ACC112 (cell line): Measurements from ENCODE around the gene ILDR1.
"Not testable (repeated sequence)": the region's sequence is repeated elsewhere in the genome, so short reads cannot be mapped to it uniquely, and the experiment has no call there.

Source experiments
- H2AFZ ChIP-seq: fragments of 200-600 bp; sonication (generic); one replicate; pipeline ENCODE4 v1.6.0; 2017; ENCODE audit warnings: antibody characterized with exemption, low read length; ENCODE audit not compliant: unreplicated experiment
- H3K27ac ChIP-seq: fragments of 200-600 bp; sonication (generic); 2 replicates; pipeline ENCODE4 v1.5.1; 2014; ENCODE audit warnings: low read depth, mild to moderate bottlenecking, antibody characterized with exemption, low read length, moderate library complexity
- H3K27me3 ChIP-seq: fragments of 200-600 bp; sonication (generic); 2 replicates; pipeline ENCODE4 v1.6.1; 2014; ENCODE audit warnings: mild to moderate bottlenecking, antibody characterized with exemption, low read length, moderate library complexity, mixed read lengths; ENCODE audit not compliant: insufficient read depth
- H3K36me3 ChIP-seq: fragments of 200-600 bp; sonication (generic); 2 replicates; pipeline ENCODE4 v1.6.1; 2016; ENCODE audit warnings: mild to moderate bottlenecking, antibody characterized with exemption, low read length, moderate library complexity, mixed read lengths; ENCODE audit not compliant: insufficient read depth
- H3K4me1 ChIP-seq: fragments of 200-600 bp; sonication (generic); one replicate; pipeline ENCODE4 v1.6.1; 2016; ENCODE audit warnings: low read length, mixed read lengths; ENCODE audit not compliant: insufficient read depth, unreplicated experiment, control insufficient read depth
- H3K4me3 ChIP-seq: fragments of 200-600 bp; sonication (generic); 2 replicates; pipeline ENCODE4 v1.5.1; 2014; ENCODE audit warnings: mild to moderate bottlenecking, low read depth, low read length
- H3K79me2 ChIP-seq: fragments of 200-600 bp; sonication (generic); one replicate; pipeline ENCODE4 v1.6.0; 2016; ENCODE audit warnings: low read length; ENCODE audit not compliant: control insufficient read depth, unreplicated experiment, insufficient read depth

ILDR1 gene

GRCh38 chr3:122052968-122053367 is 30.9 kb upstream of the ILDR1 start:
- no peak overlapping the region for H2AFZ ChIP-seq
- no peaks in the 10 kb centered on the region for H3K79me2 ChIP-seq
- H3K27me3 ChIP-seq, result 0 out of 2 replicates have a peak, but pooled peaks cover 4% of the 10 kb centered on the region
- no peaks in the 10 kb centered on the region for H3K36me3 ChIP-seq
- no peak overlapping the region for H3K4me3 ChIP-seq
- no peaks in the 10 kb centered on the region for H3K4me1 ChIP-seq
- no peak overlapping the region for H3K27ac ChIP-seq

DNA sequence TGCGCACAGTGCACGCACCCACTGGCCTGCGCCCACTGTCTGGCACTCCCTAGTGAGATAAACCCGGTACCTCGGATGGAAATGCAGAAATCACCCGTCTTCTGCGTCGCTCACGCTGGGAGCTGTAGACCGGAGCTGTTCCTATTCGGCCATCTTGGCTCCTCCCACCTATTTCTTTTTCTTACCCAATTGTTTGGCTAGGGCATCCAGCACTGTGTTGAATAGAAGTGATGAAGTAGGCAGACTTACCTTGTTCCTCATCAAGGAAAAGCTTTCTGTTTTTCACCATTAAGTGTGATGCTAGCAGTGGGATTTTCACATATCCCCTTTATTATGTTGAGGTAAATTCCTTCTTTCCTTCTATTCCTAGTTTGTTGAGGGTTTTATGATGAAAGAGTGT is 25.7 kb upstream of the ILDR1 start:
- H3K27me3 ChIP-seq, H3K27ac ChIP-seq, H3K36me3 ChIP-seq, H3K4me3 ChIP-seq, H3K4me1 ChIP-seq, H3K79me2 ChIP-seq, H2AFZ ChIP-seq: not testable (repeated sequence)

- H3K36me3 ChIP-seq, H3K27me3 ChIP-seq, H3K4me1 ChIP-seq, H3K27ac ChIP-seq, H3K79me2 ChIP-seq, H3K4me3 ChIP-seq, H2AFZ ChIP-seq: not testable (repeated sequence)
These were observed 25.2 kb upstream of the ILDR1 start for GRCh38 chr3:122047296-122047695.

GRCh38 chr3:122033023-122033422 is 11.0 kb upstream of the ILDR1 start:
- Histone ChIP-seq H3K27ac (no peak overlapping the region), H2AFZ (no peak overlapping the region), H3K4me3 (no peak overlapping the region), H3K79me2 (no peaks in the 10 kb centered on the region), H3K27me3 (0 out of 2 replicates have a peak, but pooled peaks cover 3% of the 10 kb centered on the region), H3K4me1 (no peaks in the 10 kb centered on the region), H3K36me3 (no peaks in the 10 kb centered on the region)

DNA sequence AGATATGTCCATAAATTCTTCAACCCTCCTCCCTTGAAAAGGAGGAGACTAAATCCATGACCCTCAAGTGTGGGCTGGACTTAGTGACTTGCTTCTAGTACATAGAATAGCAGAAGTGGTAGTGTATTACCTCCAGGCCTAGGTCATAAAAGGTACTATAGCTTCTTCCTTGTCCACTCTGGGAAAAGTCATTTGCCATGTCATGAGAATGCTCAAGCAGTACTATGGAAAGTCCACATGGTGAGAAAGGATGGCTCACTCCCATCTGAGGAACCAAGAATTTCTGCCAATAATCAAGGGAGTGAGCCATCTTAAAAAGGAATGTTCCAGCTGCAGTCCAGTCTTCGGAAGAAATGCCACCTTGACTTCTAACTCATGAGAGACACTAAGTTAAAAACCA is 10.5 kb upstream of the ILDR1 start:
- Histone ChIP-seq H3K4me1 (no peaks in the 10 kb centered on the region), H3K27ac (no peak overlapping the region), H3K4me3 (no peak overlapping the region), H3K79me2 (no peaks in the 10 kb centered on the region), H3K27me3 (0 out of 2 replicates have a peak, but pooled peaks cover 3% of the 10 kb centered on the region), H2AFZ (no peak overlapping the region), H3K36me3 (no peaks in the 10 kb centered on the region)

GRCh38 chr3:122031123-122031468 is 9.0 kb upstream of the ILDR1 start:
- H3K4me1 ChIP-seq, result no peaks in the 10 kb centered on the region
- 0 out of 2 replicates have a peak, but pooled peaks cover 3% of the 10 kb centered on the region for H3K27me3 ChIP-seq
- H3K79me2 ChIP-seq, result no peaks in the 10 kb centered on the region
- H3K27ac ChIP-seq, result no peak overlapping the region
- no peak overlapping the region for H2AFZ ChIP-seq
- H3K36me3 ChIP-seq, result no peaks in the 10 kb centered on the region
- H3K4me3 ChIP-seq, result no peak overlapping the region

DNA sequence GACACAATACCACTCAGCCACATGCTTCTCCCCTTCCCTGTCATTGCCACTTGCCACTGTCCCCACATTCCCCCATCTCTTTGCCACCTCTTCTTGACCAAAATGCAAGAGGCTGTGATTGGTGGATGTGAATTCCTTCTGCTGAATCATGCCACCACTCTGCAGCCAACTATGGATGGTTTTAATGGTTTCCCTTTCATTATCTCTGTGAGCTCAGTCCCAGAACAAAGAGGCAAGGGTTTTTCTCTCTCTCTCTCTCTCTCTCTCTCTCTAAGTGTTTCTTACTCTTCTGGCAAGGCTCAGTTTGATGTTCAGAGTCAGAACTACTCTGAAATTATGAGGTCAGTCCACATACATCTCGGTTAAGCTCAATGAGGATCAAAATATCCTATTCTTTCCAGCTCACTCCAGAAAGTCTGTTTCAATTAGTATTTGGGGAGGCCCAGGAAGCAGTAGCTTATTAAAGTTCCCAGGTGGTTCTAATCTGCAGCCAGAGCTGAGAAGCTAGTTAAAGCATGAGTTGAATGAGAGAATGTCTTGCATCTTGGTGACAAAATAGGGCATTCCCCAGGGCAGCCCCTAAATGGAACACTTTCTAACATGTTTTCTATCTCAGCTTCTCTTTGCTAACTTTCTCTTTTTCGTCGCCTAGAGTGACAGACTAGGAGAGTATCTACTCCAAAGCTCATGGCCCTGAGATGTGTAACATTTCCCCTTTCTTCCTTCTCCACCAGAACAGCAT is 8.5 kb upstream of the ILDR1 start:
- no peaks in the 10 kb centered on the region for H3K36me3 ChIP-seq
- H3K79me2 ChIP-seq, result no peaks in the 10 kb centered on the region
- H3K4me3 ChIP-seq, result 0 out of 2 replicates have a peak overlapping the region, but pooled peaks have one; percentile 8
- no peaks in the 10 kb centered on the region for H3K4me1 ChIP-seq
- no peak overlapping the region for H3K27ac ChIP-seq
- H3K27me3 ChIP-seq, result 0 out of 2 replicates have a peak, but pooled peaks cover 3% of the 10 kb centered on the region
- no peak overlapping the region for H2AFZ ChIP-seq

GRCh38 chr3:122025296-122025695 is 3.2 kb upstream of the ILDR1 start:
- no peak overlapping the region for H3K27ac ChIP-seq
- H3K27me3 ChIP-seq, result peaks cover 33% of the 10 kb centered on the region
- no peak overlapping the region for H3K4me3 ChIP-seq
- no peaks in the 10 kb centered on the region for H3K79me2 ChIP-seq
- no peak overlapping the region for H2AFZ ChIP-seq
- no peaks in the 10 kb centered on the region for H3K36me3 ChIP-seq
- H3K4me1 ChIP-seq, result no peaks in the 10 kb centered on the region

DNA sequence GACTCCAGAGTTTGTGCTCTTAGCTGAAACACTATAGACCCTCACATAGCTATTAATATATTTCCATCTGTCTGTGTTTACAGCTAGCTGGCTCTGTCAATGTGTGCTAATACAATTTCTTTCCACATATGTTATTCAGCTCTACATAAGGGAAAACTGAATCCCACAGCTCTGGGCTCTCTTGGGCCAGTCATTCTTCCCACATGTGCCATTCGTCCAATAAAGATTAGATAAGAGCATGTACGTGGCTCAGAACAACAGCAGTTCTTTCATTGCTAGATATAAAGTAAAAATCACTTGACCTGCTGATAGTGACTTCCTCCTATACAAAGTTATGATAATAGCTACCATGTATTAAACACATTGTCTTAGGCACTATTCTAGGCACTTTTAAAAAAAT is 2.8 kb upstream of the ILDR1 start:
- H3K36me3 ChIP-seq, result no peaks in the 10 kb centered on the region
- H3K4me1 ChIP-seq, result no peaks in the 10 kb centered on the region
- peaks cover 38% of the 10 kb centered on the region for H3K27me3 ChIP-seq
- H2AFZ ChIP-seq, result no peak overlapping the region
- no peak overlapping the region for H3K27ac ChIP-seq
- no peak overlapping the region for H3K4me3 ChIP-seq
- no peaks in the 10 kb centered on the region for H3K79me2 ChIP-seq

DNA sequence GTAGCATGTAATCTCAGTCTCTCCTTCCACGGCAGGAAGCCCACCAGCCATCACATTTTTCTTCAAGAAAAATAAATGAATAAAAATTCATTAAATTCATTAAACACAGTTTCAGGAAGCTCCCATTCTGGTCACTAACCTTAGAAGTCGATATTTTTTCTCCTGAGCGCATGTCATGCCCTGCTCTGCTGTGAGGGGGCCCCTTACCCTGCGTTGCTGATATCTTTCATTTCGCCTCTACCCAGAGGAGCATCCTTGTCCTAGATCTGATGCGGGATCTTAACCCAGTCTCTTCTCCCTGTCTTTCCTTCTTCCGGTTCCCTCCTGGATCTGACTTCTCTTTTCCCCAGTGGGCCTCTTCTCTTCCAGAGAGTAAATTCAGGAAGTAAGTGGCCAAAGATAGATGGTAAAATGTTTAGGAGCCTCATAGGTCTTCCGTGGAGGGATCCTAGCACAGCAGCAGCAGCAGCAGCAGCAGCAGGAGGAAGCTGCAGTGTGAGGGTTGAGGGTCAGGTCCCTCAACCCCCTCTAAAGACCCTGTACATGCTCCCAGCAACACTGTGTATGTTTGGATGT is 1.4 kb upstream of the ILDR1 start:
- Histone ChIP-seq H3K4me1 (no peaks in the 10 kb centered on the region), H3K4me3 (no peak overlapping the region), H2AFZ (no peak overlapping the region), H3K27ac (no peak overlapping the region), H3K79me2 (no peaks in the 10 kb centered on the region), H3K27me3 (peaks cover 39% of the 10 kb centered on the region), H3K36me3 (no peaks in the 10 kb centered on the region)

DNA sequence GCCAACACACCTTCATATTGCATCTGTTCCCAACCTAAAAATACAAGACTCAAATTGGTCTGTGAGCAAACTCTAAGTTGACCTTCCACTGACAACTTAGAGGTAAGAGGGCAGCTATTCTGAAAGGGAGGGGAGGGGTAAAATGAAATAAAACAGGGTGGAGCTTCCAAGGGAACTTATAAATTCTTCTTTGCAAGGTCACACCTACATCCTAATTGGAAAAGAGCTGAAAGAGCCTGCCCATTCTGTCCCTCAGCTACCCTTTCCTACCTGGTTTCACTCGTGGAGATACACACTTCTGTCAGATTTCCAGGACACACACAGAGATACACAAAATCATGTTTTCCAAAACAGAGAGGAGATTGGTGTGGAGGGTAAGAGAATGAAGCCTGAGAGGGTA is 1.0 kb downstream of the ILDR1 start:
- no peaks in the 10 kb centered on the region for H3K79me2 ChIP-seq
- H3K4me1 ChIP-seq, result no peaks in the 10 kb centered on the region
- H3K27me3 ChIP-seq, result peaks cover 39% of the 10 kb centered on the region
- H3K36me3 ChIP-seq, result no peaks in the 10 kb centered on the region
- H3K4me3 ChIP-seq, result no peak overlapping the region
- no peak overlapping the region for H2AFZ ChIP-seq
- no peak overlapping the region for H3K27ac ChIP-seq
